ENCODE data around the gene FAM53B. TPM values are rescaled to one million over a fixed set of nuclear protein-coding genes. Genes with fewer than 3 reads are reported as not detected.

The FAM53B gene
- total RNA-seq, 2 donors from 2014 or later = 17.1 to 21.1 TPM

DNA sequence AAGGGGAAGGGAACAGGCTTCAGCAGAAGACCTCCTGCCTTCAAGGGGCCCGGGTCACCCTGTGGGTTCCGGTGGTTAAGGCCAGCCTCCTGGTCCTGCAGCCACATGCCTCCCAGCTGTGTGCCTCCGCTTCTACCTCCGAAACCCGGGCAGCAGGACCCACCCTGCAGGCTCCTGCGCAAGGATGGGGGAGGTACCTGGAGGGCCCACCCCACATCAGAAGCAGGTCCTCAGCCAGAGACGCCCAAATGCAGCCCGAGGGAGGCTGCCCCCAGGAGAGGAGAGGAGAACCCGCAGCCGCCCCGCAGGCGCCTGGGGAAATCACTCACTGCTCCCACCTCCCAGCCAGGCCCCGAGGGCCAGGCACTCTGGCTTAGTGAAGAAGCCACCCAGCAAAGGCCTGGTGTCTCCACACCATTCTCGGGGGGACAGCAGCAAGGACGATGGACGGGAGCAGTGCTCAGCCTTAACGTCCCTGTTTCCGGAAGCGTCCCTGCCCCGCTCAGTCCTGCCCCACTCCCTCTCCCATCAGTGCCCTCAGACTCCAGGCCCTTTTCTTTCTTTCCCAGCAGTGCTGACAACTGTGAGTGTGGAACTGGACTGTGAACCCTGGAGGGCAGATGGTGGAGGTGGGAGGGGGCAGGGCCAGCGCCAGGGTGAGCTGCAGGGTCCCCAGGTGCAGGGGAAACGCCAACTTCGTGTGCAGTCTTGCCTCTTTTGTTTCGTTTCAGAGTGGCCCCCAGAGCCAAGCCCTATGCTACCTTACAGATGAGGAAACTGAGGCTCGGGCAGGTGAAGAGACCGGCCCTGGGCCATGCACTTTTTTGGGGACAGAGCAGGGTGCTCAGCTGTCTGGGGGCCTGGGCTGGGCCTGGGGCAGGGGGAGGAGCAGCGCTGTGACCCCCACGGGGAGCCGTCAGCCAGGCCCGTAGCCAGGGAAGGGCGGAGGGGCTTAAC is 138.0 kb downstream of the FAM53B start:
- Histone ChIP-seq H3K36me3 (replicated peaks in 1 of 2; ENCODE audit: insufficient read depth in 1 of 2, low read depth in 2 of 2) (no peaks in the 10 kb centered on the region), H3K4me1 (no peaks in the 10 kb centered on the region), H3K9me3 (no peaks in the 10 kb centered on the region), H3K4me3 (no peak overlapping the region), H3K27ac (no peak overlapping the region), H3K27me3 (no peaks in the 10 kb centered on the region)
- no peak for TF ChIP-seq POLR2A (IDR thresholded peaks at IDR 0.05)
- TF ChIP-seq, protein P1, sequence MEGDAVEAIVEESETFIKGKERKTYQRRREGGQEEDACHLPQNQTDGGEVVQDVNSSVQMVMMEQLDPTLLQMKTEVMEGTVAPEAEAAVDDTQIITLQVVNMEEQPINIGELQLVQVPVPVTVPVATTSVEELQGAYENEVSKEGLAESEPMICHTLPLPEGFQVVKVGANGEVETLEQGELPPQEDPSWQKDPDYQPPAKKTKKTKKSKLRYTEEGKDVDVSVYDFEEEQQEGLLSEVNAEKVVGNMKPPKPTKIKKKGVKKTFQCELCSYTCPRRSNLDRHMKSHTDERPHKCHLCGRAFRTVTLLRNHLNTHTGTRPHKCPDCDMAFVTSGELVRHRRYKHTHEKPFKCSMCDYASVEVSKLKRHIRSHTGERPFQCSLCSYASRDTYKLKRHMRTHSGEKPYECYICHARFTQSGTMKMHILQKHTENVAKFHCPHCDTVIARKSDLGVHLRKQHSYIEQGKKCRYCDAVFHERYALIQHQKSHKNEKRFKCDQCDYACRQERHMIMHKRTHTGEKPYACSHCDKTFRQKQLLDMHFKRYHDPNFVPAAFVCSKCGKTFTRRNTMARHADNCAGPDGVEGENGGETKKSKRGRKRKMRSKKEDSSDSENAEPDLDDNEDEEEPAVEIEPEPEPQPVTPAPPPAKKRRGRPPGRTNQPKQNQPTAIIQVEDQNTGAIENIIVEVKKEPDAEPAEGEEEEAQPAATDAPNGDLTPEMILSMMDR (IDR thresholded peaks at IDR 0.05) = no peak
- 73 to 77% methylated on average over 11 to 30 of the region's 31 CpGs for WGBS, 2 donors
- ATAC-seq (no peak), DNase-seq (no peak)
- intact Hi-C loops (cut with DNase I) = no loop called here

DNA sequence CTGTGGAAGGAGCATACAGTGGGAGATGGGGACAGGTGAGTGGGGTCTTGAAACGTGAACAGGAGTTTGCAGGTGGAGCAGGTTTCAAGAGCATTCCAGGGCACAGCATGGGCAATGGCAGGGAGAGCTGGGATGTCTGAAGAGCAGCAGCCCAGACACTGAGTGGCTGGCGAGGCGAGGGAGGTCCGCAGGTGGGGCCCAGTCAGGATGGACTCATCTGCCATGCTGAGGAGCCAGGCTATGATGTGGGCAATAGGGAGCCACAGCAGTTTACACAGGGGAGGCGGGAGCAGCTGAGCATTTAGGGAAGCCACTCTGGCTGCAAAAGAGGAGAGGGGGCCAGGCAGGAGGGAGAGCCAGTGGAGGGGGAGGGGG is 138.7 kb downstream of the FAM53B start:
- H3K36me3 ChIP-seq (replicated peaks in 1 of 2; ENCODE audit: insufficient read depth in 1 of 2, low read depth in 2 of 2) = no peaks in the 10 kb centered on the region
- DNase-seq = no peak
- no peaks in the 10 kb centered on the region for H3K27me3 ChIP-seq
- intact Hi-C loops (cut with DNase I) = no loop called here
- WGBS, 2 donors = 88 to 96% methylated on average over 5 of the region's 5 CpGs
- TF ChIP-seq, protein P1 (IDR thresholded peaks at IDR 0.05) = no peak
- TF ChIP-seq POLR2A (IDR thresholded peaks at IDR 0.05) = no peak
- no peak overlapping the region for H3K4me3 ChIP-seq
- H3K27ac ChIP-seq = no peak overlapping the region
- no peak for ATAC-seq
- no peaks in the 10 kb centered on the region for H3K4me1 ChIP-seq
- no peaks in the 10 kb centered on the region for H3K9me3 ChIP-seq

DNA sequence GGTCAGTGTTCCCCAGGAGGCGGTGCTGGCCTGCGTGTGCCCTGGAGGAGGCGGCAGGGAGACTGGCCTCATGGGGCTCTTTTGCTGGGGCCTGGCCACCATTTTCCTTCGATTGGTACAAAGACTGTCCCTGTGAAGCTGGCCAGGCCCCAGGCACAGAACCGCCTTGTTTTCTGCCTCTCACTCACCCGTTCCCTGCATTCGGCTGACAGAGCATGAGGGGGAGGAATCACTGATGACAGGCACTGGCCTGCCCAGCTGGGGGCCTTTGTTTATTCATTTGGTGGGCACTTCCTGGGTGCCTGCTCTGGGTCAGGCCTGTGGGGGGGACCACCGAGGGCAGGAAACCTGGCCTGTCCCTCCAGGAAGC is 139.2 kb downstream of the FAM53B start:
- Histone ChIP-seq H3K9me3 (no peaks in the 10 kb centered on the region), H3K36me3 (replicated peaks in 1 of 2; ENCODE audit: insufficient read depth in 1 of 2, low read depth in 2 of 2) (no peaks in the 10 kb centered on the region), H3K27ac (no peak overlapping the region), H3K4me1 (no peaks in the 10 kb centered on the region), H3K4me3 (no peak overlapping the region), H3K27me3 (no peaks in the 10 kb centered on the region)
- 65 to 77% methylated on average over 5 of the region's 8 CpGs for WGBS, 2 donors
- intact Hi-C loops (cut with DNase I) = no loop called here
- no peak for ATAC-seq
- TF ChIP-seq, protein P1 (IDR thresholded peaks at IDR 0.05) = no peak
- no peak for TF ChIP-seq POLR2A (IDR thresholded peaks at IDR 0.05)
- no peak for DNase-seq

DNA sequence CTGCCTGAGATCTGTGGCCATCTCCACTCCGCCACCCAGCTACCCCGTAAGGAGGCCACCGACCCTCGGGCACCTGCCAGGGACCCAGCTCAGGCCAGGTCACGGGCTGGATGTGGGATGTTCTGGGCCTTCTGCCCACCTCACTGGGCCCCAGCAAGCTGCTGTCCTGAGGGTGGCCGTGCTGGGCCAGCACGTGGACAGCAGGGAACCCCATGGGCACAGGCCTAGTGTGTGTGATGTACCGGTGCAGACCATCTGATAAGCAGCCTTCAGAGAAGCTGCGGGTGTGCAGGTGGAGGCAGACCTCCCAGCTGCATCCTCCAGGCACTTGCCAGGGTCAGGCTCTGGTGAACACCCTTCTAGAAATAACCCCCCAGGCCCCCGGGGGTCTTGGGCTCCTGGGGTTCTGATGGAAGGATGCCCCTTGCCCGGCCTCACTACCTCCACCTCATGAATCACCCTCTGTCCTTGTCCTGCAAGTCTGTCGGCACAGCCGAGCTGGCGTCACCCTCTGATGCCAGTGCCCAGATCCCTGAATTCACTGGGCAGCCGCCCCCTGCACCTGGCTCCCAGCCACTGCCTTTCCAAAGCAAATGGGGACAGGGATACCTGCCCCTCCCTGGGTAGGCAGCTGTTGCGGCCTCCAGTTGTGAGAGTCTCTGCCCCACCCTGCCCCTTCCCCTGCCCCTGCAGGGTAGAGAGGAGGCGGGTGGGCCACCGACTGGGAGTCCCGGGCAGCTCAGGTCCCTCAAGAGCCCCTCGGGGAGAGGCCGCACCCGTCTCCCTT is 139.8 kb downstream of the FAM53B start:
- H3K36me3 ChIP-seq (replicated peaks in 1 of 2; ENCODE audit: insufficient read depth in 1 of 2, low read depth in 2 of 2) = no peaks in the 10 kb centered on the region
- intact Hi-C loops (cut with DNase I) = no loop called here
- no peak overlapping the region for H3K27ac ChIP-seq
- H3K4me1 ChIP-seq = no peaks in the 10 kb centered on the region
- no peaks in the 10 kb centered on the region for H3K9me3 ChIP-seq
- DNase-seq (no peak), ATAC-seq (no peak)
- H3K4me3 ChIP-seq = no peak overlapping the region
- 53 to 91% methylated on average over 3 to 22 of the region's 22 CpGs for whole genome bisulfite sequencing, 2 donors
- H3K27me3 ChIP-seq = no peaks in the 10 kb centered on the region
- no peak for TF ChIP-seq POLR2A (IDR thresholded peaks at IDR 0.05)
- TF ChIP-seq, protein P1 (IDR thresholded peaks at IDR 0.05) = no peak

Data from body of pancreas (tissue), 4 donors.